KOPT-K1 (cell line): Measurements from ENCODE around the gene ALLC.
"Not testable (repeated sequence)": the region's sequence is repeated elsewhere in the genome, so short reads cannot be mapped to it uniquely, and the experiment has no call there.

Experiments
- H3K27ac ChIP-seq: fragments of 200-600 bp; sonication (generic); 2 replicates; pipeline ENCODE4 v1.5.1; 2016; ENCODE audit warnings: antibody characterized with exemption, mild to moderate bottlenecking, low read depth, low read length; ENCODE audit not compliant: poor library complexity, severe bottlenecking
- H3K36me3 ChIP-seq: fragments of 200-600 bp; sonication (generic); 2 replicates; pipeline ENCODE4 v1.5.1; 2017; ENCODE audit warnings: antibody characterized with exemption, mild to moderate bottlenecking, low read length, moderate library complexity; ENCODE audit not compliant: insufficient read depth
- H3K9me3 ChIP-seq: fragments of 200-600 bp; sonication (generic); 2 replicates; pipeline ENCODE4 v1.5.1; 2017; ENCODE audit warnings: antibody characterized with exemption, low read length, mild to moderate bottlenecking; ENCODE audit not compliant: insufficient read depth, poor library complexity, severe bottlenecking

Gene ALLC

DNA sequence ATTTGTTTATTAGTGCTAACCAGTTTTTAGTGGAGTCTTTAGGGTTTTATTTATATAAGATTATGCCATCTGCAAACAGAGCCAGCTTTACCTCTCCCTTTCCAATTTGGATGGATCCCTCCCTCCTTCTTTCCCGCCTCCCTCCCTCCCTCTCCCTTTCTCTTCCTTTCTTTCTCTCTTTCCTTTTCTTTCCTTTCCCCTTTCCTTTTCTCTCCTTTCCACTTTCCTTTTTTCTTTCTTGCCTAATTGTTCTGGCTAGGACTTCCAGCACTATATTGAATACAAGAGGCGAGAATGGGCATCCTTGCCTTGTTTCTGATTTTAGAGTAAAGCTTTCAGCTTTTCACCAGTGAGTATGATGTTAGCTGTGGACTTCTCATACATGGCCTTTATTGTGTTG is 39.0 kb upstream of the ALLC start:
- H3K27ac ChIP-seq = no peak overlapping the region
- H3K36me3 ChIP-seq = no peaks in the 10 kb centered on the region
- H3K9me3 ChIP-seq = peaks cover 16% of the 10 kb centered on the region

DNA sequence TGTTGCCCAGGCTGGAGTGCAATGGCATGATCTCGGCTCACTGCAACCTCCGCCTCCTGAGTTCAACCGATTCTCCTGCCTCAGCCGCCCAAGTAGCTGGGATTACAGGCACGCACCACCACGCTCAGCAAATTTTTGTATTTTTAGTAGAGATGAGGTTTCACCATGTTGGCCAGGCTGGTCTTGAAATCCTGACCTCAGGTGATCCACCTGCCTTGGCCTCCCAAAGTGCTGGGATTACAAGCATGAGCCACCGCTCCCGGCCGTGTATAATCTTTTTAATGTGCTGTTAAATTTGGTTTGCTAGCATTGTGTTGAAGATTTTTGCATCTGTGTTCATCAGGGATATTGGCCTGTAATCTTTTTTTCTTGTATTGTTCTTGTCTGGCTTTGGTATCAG is 38.3 kb upstream of the ALLC start:
- H3K36me3 ChIP-seq, H3K27ac ChIP-seq, H3K9me3 ChIP-seq: not testable (repeated sequence)

DNA sequence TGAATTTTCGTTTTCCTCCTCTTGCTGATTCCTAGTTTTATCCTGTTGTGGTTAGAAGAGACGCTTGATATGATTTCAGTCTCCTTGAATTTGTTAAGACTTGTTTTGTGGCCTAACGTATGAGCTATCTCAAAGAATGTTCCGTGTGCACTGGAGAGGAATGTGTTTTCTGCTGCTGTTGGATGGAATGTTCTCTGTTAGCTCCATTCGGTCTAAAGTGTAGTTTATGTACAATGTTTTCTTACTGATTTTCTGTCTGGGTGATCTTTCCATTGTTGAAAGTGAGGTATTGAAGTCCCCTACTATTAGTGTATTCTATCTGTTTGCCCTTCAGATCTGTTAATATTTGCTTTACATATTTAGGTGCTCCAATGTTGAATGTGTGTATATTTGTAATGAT is 37.2 kb upstream of the ALLC start:
- no peak overlapping the region for H3K27ac ChIP-seq
- peaks cover 8% of the 10 kb centered on the region for H3K9me3 ChIP-seq
- H3K36me3 ChIP-seq = no peaks in the 10 kb centered on the region

DNA sequence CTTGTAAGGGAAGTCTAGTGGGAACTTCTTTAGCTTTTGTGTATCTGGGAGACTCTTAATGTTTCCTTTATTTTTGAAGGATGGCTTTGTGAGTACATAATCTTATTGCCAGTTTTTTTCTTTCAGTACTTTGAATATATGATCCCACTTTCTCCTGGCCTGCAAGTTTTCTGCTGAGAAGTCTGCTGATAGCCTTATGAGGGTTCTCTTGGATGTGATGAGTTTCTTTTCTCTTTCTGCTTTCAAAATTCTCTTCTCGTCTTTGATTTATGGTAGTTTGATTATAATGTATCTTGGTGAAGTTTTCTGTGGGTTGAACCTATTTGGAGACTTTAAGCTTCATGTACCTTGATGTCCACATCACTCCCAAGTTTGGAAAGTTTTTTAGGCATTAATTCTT is 35.0 kb upstream of the ALLC start:
- Histone ChIP-seq H3K9me3 (peaks cover 4% of the 10 kb centered on the region), H3K36me3 (no peaks in the 10 kb centered on the region)

DNA sequence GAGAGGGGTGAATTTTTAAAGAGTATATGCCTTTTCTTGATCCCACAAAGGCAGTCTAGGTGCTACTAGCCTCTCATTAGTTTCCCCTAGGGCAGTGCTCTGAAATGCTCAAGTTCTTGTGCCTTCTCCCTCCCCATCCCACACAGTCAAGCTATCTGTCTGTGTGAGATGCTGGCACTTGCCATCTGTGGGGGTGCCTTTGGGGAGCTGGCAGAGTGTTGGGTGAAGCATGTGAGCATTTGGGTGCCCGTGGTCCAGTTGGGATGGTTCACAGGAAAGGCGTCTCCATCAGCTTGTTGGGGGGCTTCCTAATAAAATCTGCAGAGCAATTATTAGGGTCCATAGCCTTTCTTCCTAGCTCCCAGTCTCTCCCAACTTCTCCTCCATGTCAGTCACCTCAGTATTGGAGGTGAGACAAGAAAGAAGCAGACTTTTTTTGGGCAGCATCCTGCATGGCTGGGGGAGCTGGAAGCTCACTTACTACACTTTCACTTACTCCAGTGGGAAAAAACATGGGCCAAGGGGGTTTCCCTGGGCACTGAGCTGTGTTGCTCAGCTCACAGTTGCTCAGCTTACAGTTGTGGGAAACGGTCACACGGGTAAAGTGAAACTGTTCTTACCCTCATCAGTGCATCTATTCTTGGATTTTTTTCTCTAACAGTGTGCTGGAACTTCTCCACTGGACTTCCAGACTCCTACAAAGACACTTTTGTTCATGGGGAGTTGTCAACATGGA is 33.8 kb upstream of the ALLC start:
- no peaks in the 10 kb centered on the region for H3K36me3 ChIP-seq
- peaks cover 4% of the 10 kb centered on the region for H3K9me3 ChIP-seq
- H3K27ac ChIP-seq = no peak overlapping the region

More for the DNA sequence above, 35.0 kb upstream of the ALLC start:
- H3K27ac ChIP-seq = no peak overlapping the region

DNA sequence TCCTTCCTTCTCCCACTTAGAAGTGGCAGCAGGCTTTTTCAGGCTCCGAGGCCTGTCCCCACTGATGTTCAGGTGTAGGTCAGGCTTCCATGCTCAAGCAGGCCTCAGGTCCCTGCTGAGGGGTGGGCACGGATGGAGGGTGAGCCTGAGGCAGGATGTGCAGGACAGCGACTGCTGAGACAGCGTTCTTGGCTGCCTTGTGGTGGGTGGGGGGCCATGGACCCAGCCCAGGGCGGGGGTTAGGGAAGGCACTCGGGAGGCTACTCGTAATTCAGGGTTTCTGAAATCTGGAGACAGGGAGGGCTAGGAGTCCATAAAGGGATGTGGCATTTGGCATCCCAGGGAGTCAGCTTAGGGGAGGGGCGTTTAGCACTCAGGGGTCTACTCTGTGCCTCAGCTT is 32.8 kb upstream of the ALLC start:
- Histone ChIP-seq H3K36me3 (no peaks in the 10 kb centered on the region), H3K9me3 (peaks cover 4% of the 10 kb centered on the region), H3K27ac (no peak overlapping the region)

DNA sequence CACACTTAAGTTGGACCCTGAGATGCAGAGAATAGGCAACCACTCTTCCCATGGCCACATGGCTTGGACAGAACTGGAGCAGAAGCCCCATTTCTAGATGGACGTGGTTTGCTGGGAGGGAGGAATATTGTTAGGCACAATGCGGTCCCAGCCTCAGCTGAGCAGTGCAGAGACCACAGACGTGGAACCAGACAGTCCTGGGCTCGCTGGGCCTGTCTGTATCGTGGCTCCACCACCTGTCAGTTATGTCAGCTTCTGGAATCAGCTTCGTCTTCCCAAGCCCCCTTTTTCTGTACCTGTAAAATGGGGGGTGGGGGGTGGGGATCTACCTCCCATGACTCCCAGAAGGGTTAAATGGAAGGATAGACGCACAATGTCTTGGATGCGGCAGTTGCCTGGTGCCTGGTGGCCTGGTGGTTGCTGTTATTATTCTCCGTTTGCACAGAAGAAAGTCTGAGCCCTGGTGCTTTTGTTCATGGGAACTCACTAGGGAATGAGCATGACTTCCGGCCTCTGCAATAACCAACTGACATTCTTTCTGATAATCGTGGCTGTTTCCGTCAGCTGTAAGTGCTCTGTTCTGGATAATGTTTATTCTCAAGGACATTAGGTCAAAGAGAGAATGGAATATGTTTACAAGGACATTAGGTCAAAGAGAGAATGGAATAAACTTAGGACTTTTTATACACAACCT is 31.7 kb upstream of the ALLC start:
- no peak overlapping the region for H3K27ac ChIP-seq
- H3K36me3 ChIP-seq = no peaks in the 10 kb centered on the region
- no peaks in the 10 kb centered on the region for H3K9me3 ChIP-seq

DNA sequence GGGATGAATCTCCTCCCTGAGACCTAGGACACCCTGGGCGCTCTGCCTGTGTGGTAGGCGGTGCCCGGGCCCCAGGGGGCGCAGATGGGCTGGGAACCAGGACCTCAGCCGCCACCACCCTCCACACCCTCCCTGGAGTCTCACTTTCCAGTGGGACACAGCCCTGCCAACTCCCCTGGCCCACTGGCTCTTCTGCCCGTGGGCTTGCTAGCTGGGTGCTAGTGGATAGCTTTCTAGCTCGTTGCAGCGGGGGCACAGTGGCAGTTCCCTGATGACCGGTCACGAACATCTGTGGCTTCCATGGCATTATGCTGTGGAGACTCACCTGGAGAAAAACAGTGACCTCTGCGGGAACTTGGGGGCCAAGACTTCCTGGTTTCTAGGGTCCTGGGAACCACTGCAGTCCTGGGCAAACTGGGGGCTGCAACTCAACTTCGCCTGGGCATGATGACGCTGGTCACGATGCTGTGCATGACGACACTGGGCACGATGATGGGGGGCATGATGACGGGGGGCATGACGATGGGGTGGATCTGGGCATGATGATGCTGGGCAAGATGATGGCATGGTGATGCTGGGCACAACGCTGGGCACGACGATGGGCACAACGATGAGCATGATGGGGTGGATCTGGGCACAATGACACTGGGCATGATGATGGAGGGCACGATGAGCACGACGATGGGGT is 31.0 kb upstream of the ALLC start:
- Histone ChIP-seq H3K9me3 (no peaks in the 10 kb centered on the region), H3K27ac (no peak overlapping the region), H3K36me3 (no peaks in the 10 kb centered on the region)

DNA sequence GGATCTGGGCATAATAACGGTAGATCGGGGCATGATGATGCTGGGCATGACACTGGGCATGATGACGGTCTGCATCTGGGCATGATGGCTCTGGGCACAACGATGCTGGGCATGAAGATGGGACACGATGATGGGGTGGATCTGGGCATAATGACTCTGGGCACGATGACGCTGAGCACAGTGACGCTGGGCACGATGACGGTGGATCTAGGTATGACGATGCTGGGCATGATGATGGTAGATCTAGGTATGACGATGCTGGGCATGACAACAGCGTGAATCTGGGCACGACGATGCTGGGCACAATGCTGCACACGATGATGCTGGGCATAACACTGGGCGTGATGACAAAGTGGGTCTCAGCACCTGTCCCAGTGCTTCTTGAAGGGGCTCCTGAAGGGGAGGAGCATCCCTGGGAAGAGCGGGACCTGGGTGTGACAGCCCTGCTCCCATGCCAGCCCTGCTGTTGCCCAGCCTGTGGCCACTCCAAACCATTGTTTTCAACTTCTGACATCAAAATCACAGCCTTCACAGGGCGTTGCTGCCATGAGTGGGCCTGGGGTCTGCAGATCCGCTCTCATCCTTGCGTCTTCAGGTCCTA is 30.4 kb upstream of the ALLC start:
- H3K9me3 ChIP-seq = no peaks in the 10 kb centered on the region
- H3K36me3 ChIP-seq = no peaks in the 10 kb centered on the region
- no peak overlapping the region for H3K27ac ChIP-seq

DNA sequence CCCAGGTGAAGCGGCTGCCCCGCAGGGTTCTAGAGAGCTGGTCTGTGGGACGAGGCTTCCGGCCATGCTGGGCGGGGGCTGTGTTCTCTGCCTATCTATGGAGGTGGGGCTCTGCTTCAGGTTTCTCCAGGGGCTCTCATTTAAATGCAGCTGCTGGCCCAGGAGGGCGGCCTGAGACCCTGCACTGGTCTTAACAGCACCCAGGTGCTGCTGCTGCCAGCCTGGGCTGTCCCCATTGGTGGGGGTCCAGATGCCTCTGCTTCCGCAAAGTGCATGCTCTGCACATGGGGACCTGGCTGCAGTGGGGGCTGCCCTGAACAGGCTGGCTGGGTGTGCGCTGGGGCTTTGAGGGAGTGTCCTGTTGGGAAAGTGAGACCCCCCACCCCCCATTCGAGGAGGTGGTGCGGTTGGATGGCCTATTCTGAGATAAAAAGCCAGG is 29.7 kb upstream of the ALLC start:
- no peak overlapping the region for H3K27ac ChIP-seq
- H3K36me3 ChIP-seq = no peaks in the 10 kb centered on the region
- no peaks in the 10 kb centered on the region for H3K9me3 ChIP-seq

DNA sequence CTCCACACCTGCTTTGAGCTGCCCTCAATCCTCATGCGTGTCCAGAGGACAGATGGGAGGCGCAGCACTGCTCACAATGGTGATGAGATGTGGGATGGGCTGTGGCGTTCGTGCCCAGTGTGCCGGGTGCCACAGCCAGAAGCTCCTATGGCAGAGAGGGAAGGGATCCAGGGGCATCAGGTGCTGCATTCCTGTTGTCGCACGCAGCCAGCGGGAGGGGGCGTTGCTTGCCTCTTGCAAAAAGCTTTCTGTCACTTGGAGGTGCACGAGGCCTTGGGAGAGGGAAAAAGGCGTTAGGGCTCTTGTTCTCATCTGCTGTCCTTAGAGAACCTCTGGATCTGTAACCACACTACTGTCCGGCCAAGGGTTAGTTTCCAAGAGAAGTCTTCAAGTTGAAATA is 29.2 kb upstream of the ALLC start:
- H3K27ac ChIP-seq = no peak overlapping the region
- H3K9me3 ChIP-seq = no peaks in the 10 kb centered on the region
- H3K36me3 ChIP-seq = no peaks in the 10 kb centered on the region

DNA sequence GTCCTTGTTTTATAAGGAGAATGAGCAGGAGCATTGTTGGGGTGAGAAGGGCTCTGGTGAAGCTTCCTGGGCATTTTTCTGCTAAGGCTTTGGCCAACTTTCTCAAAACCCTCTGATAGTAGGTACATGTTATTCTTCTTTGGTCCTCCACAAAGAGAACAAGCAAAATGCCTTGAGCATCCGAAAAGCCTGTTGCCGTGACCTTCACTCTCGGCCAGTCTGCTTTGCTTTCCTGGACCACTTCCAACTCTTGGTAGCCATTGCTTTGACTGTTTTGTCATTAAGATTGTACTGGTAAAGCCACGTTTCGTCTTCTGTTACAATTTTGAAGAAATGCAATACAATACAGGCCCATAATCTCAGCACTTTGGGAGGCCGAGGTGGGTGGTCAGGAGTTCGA is 27.4 kb upstream of the ALLC start:
- Histone ChIP-seq H3K27ac (no peak overlapping the region), H3K36me3 (no peaks in the 10 kb centered on the region), H3K9me3 (no peaks in the 10 kb centered on the region)

DNA sequence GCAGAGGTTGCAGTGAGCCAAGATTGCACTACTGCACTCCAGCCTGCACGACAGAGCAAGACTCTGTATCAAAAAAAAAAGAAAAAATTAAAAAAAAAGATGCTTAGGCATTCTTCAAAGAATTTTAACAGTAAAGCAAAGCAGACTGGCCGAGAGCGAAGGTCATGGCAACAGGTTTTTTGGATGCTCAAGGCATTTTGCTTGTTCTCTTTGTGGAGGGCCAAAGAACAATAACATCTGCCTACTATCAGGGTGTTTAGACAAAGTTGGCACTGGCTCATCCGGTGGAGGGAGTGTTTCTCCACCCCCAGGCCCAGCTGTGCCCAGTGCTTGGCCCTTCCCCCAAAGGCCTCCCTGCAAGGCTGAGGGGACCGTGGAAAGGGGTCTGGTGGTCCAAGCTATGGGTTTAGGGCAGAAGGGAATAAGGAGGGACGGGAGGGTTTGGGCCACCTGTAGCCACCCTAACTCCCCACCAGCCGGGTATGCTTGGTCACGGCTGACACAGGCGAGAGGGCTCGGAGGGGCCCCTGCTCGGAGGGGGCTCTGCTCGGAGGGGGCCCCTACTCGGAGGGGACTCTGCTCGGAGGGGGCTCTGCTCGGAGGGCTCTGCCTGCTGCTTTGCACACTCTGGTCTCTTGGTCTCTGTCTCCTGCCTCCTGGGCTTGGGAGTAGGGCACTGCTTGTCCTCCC is 26.7 kb upstream of the ALLC start:
- H3K9me3 ChIP-seq = no peaks in the 10 kb centered on the region
- no peak overlapping the region for H3K27ac ChIP-seq
- H3K36me3 ChIP-seq = no peaks in the 10 kb centered on the region

DNA sequence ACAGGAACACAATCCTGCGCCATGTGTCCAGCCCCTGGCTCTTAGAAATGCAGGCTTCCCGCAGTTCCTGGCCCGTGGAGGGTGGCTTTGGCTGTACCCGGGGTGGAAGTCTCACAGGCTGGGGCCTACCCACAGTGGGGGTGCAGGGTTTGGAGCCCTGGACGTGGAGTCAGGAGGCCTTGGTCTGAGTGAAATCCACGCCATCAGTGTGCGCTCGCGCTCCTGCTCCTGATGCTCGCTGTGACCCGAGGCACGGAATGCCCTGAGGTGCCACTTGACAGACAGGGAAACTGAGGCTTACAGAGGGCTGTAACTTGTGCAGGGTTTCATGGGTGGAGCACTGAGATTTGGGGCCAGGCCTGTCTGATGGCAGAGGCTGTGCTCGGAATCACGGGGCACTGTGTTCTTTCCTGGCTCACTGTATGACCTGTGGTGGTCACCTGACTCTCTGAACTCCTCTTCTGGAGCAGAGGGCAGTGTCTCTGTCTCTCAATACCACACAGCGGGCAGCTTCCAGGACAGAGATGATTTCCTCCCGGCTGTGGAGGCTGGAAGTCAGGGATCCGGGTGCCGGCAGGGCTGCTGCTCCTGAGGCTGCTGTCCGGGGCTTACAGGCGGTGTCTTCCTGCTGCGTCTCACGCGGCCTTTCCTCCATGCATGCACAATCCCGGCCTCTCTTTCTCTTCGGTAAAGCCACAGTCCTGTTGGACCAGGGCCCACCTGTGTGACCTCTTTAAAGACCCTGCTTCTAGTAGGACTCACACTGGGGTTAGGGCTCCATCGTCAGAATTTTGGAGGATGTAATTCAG is 25.9 kb upstream of the ALLC start:
- H3K27ac ChIP-seq = no peak overlapping the region
- H3K9me3 ChIP-seq = no peaks in the 10 kb centered on the region
- no peaks in the 10 kb centered on the region for H3K36me3 ChIP-seq
